Sigmoid colon (tissue), 7 donors: Measurements from ENCODE around the gene SNRPB2. TPM values are rescaled to one million over a fixed set of nuclear protein-coding genes. Genes with fewer than 3 reads are reported as not detected.
A peak's percentile ranks its signal among the peaks of the same experiment; 100 is the strongest.

ENCODE experiments used
- DNase-seq: peaks from one replicate; pipeline ENCODE4 v3.0.0-alpha.2; 2019
- H3K27ac ChIP-seq, 4 donors: fragments of 200-600 bp; sonication (generic); one replicate each; pipeline ENCODE4 v1.5.1; 2016 to 2019; ENCODE audit warnings: mild to moderate bottlenecking in 1 of 4
- H3K27me3 ChIP-seq, 3 donors: fragments of 200-600 bp; sonication (generic); one replicate each; pipeline ENCODE4 v1.5.1; 2019; ENCODE audit warnings: mild to moderate bottlenecking in 1 of 3
- H3K36me3 ChIP-seq, 4 donors: fragments of 200-600 bp; sonication (generic); one replicate each; pipeline ENCODE4 v1.5.1; 2016 to 2019
- H3K4me1 ChIP-seq, 4 donors: fragments of 200-600 bp; sonication (generic); one replicate each; pipeline ENCODE4 v1.5.1; 2017 to 2019
- H3K4me3 ChIP-seq, 4 donors: fragments of 200-600 bp; sonication (generic); one replicate each; pipeline ENCODE4 v1.5.1; 2017 to 2019; ENCODE audit warnings: mild to moderate bottlenecking in 2 of 4, moderate library complexity in 1 of 4
- H3K9me3 ChIP-seq, 4 donors: fragments of 200-600 bp in 3 of 4; sonication (generic) in 3 of 4; one replicate each; pipeline versions ENCODE4 v1.5.1 to v1.6.1; 2013 to 2019
- CTCF ChIP-seq, 4 experiments: fragments of 450-650 bp in 3 of 4; fragments of 200-600 bp in 1 of 4; IDR thresholded peaks; one replicate each; pipeline ENCODE4 v1.5.1; 2016 to 2019; ENCODE audit warnings: antibody characterized with exemption in 4 of 4, mild to moderate bottlenecking in 3 of 4, moderate library complexity in 2 of 4
- EP300 ChIP-seq, 4 donors: sonication (generic); formaldehyde crosslinking; IDR thresholded peaks; one replicate each; pipeline ENCODE4 v1.6.1; 2017; ENCODE audit warnings: antibody characterized with exemption in 4 of 4
- POLR2A ChIP-seq, 2 donors: fragments of 450-650 bp; IDR thresholded peaks; one replicate each; pipeline ENCODE4 v1.6.1; 2016; ENCODE audit warnings: antibody characterized with exemption in 2 of 2, mild to moderate bottlenecking in 2 of 2, moderate library complexity in 2 of 2
- POLR2AphosphoS5 ChIP-seq, 4 donors: sonication (generic); formaldehyde crosslinking; IDR thresholded peaks; one replicate each; pipeline ENCODE4 v1.6.1; 2017; ENCODE audit warnings: antibody characterized with exemption in 4 of 4
- WGBS, 2 donors: extraction: QIAGEN DNeasy Blood & Tissue Kit; methylation state at CpG; one replicate each; pipeline ENCODE4 v1.1.7; 2013; 5-methylcytosine and 5-hydroxymethylcytosine counted together
- intact Hi-C: fragments of 100-400 bp; cut with DNase I; formaldehyde crosslinking; loops from one replicate; pipeline ENCODE4 v1.15.1; 2023
- polyA plus RNA-seq, 3 donors: library from polyadenylated mRNA; stranded (reverse); fragments of 200-250 nt; gene quantifications; one replicate each; pipeline ENCODE4 v1.2.3, GENCODE V29; 2013
- total RNA-seq, 4 donors: library from RNA; depleted of rRNA; stranded (reverse); fragments of >200 nt; gene quantifications; one replicate each; pipeline ENCODE4 v1.1.0, GENCODE V29; 2016
- donor health status: healthy with polysubstance abuse.
- donor health status: Bipolar disorder and iron deficiency.
- donor health status: healthy.

The SNRPB2 gene
- total and polyA plus RNA-seq, 7 donors: 18.6 to 61.4 (median 35.7) TPM

- H3K27me3 ChIP-seq: no peaks in the 10 kb centered on the region
- no peaks in the 10 kb centered on the region for H3K4me1 ChIP-seq
- no peak for DNase-seq
- H3K9me3 ChIP-seq: no peaks in the 10 kb centered on the region
- H3K36me3 ChIP-seq: no peaks in the 10 kb centered on the region
- no peak overlapping the region for H3K27ac ChIP-seq
- WGBS, 2 donors: 74 to 80% methylated on average over 4 of the region's 4 CpGs
- intact Hi-C loops: no loop called here
- H3K4me3 ChIP-seq: no peak overlapping the region
- TF ChIP-seq EP300 (IDR thresholded peaks at IDR 0.05) (no peak), CTCF (IDR thresholded peaks at IDR 0.05) (no peak), POLR2AphosphoS5 (IDR thresholded peaks at IDR 0.05) (no peak), POLR2A (IDR thresholded peaks at IDR 0.05) (no peak)
Observed at GRCh38 chr20:16714751-16715150, 15.1 kb upstream of the SNRPB2 start.

- intact Hi-C loops: no loop called here
- no peaks in the 10 kb centered on the region for H3K9me3 ChIP-seq
Observed at GRCh38 chr20:16719421-16719820, 10.4 kb upstream of the SNRPB2 start.

GRCh38 chr20:16729080-16729479 is 746 bp upstream of the SNRPB2 start:
- Histone ChIP-seq H3K27me3 (peaks cover 0 to 13% (median 0%) of the 10 kb centered on the region in 3 donors), H3K27ac (peak overlapping the region in 3 of 4 donors; percentile 74 to 88 (median 82)), H3K9me3 (peaks cover 0 to 5% (median 0%) of the 10 kb centered on the region in 4 donors), H3K4me3 (peak overlapping the region; percentile 86 to 96 (median 92)), H3K36me3 (peaks cover 0 to 22% (median 6%) of the 10 kb centered on the region in 4 donors), H3K4me1 (peaks cover 0 to 23% (median 18%) of the 10 kb centered on the region in 4 donors)
- intact Hi-C loops: loop anchor here (1.0 to 5.0 kb wide), 2 partner anchors 156 to 1738 kb away; partner anchors contain the start of genes DZANK1, KIF16B and POLR3F
- DNase-seq: no peak
- 96 to 100% methylated on average over 1 of the region's 1 CpG for WGBS, 2 donors
- TF ChIP-seq CTCF (IDR thresholded peaks at IDR 0.05) (no peak), EP300 (IDR thresholded peaks at IDR 0.05) (no peak), POLR2A (IDR thresholded peaks at IDR 0.05) (no peak), POLR2AphosphoS5 (IDR thresholded peaks at IDR 0.05) (no peak)

More at GRCh38 chr20:16719421-16719820, 10.4 kb upstream of the SNRPB2 start:
- WGBS, 2 donors: 76 to 78% methylated on average over 1 of the region's 1 CpG
- no peaks in the 10 kb centered on the region for H3K4me1 ChIP-seq
- no peak overlapping the region for H3K4me3 ChIP-seq
- no peak for TF ChIP-seq CTCF (IDR thresholded peaks at IDR 0.05)
- no peak for TF ChIP-seq EP300 (IDR thresholded peaks at IDR 0.05)
- no peak for TF ChIP-seq POLR2AphosphoS5 (IDR thresholded peaks at IDR 0.05)
- no peak for TF ChIP-seq POLR2A (IDR thresholded peaks at IDR 0.05)
- DNase-seq: no peak
- no peak overlapping the region for H3K27ac ChIP-seq
- H3K27me3 ChIP-seq: no peaks in the 10 kb centered on the region
- no peaks in the 10 kb centered on the region for H3K36me3 ChIP-seq

- 81 to 86% methylated on average over 4 of the region's 4 CpGs for WGBS, 2 donors
- Histone ChIP-seq H3K27me3 (peaks cover 0 to 2% (median 0%) of the 10 kb centered on the region in 3 donors), H3K4me1 (peaks cover 0 to 26% (median 19%) of the 10 kb centered on the region in 4 donors), H3K27ac (no peak overlapping the region), H3K36me3 (peaks cover 0 to 58% (median 14%) of the 10 kb centered on the region in 4 donors), H3K4me3 (no peak overlapping the region), H3K9me3 (no peaks in the 10 kb centered on the region)
- no peak for DNase-seq
- TF ChIP-seq POLR2A (IDR thresholded peaks at IDR 0.05): no peak
- no peak for TF ChIP-seq POLR2AphosphoS5 (IDR thresholded peaks at IDR 0.05)
- intact Hi-C loops: no loop called here
Observed at GRCh38 chr20:16732506-16733152, 2.8 kb downstream of the SNRPB2 start.

GRCh38 chr20:16740365-16741072 is 10.7 kb downstream of the SNRPB2 start:
- no peaks in the 10 kb centered on the region for H3K9me3 ChIP-seq
- H3K4me3 ChIP-seq: no peak overlapping the region
- intact Hi-C loops: no loop called here
- no peaks in the 10 kb centered on the region for H3K27me3 ChIP-seq
- H3K36me3 ChIP-seq: peaks cover 9 to 70% (median 25%) of the 10 kb centered on the region in 4 donors
- DNase-seq: no peak
- 86 to 92% methylated on average over 6 of the region's 6 CpGs for WGBS, 2 donors
- no peak overlapping the region for H3K27ac ChIP-seq
- H3K4me1 ChIP-seq: no peaks in the 10 kb centered on the region
- TF ChIP-seq CTCF (IDR thresholded peaks at IDR 0.05): no peak
- no peak for TF ChIP-seq EP300 (IDR thresholded peaks at IDR 0.05)
- TF ChIP-seq POLR2A (IDR thresholded peaks at IDR 0.05): no peak
- TF ChIP-seq POLR2AphosphoS5 (IDR thresholded peaks at IDR 0.05): no peak
